GM21390 (cell line): ENCODE data around the gene ACADVL.

Source experiments
- ATAC-seq: cut with Tn5 transposase; IDR thresholded peaks from one replicate; pipeline ENCODE4 v1.9.1; 2021; ENCODE audit not compliant: unreplicated experiment

ACADVL gene

GRCh38 chr17:7250695-7251627 is 31.2 kb downstream of the ACADVL start:
- no peak for ATAC-seq

DNA sequence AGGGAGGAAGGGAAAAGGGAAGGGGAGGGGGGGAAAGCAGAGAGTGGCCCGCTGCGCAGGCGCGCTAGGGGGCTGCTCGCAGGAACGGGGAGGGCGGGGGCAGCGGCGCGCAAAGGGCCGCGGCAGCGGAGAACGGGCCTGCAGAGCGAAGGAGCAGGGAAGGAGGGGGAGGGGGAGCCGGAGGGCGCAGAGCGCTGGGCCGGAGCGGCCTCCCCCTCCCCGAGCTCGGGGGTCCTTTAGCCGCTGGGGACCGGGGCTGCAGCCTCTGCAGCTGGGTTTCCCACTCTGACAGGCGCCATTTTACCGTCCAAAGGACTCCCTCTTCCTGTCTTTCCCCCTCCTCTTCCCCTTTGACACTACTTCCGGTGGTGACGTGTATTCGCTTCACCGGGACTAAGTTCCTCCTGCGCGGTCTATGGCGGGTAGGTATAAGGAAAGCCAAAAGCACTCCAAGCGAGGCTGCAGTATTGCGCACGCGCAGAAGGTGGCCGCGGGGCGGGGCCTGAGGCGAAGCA is 32.0 kb downstream of the ACADVL start, which contains the start of gene CTDNEP1:
CTDNEP1 (minus strand) TSS at position 74 of the 515 bp plus-strand sequence. CDS start 438 bp downstream, outside the sequence.
- peak; percentile 88 for ATAC-seq

- ATAC-seq = peak; percentile 47
These were observed 32.7 kb downstream of the ACADVL start, which contains the start of gene ELP5 for GRCh38 chr17:7252176-7253043. Gene ELP5 (plus strand): TSS chr17:7252215. CDS start chr17:7252551, 336 bp downstream.

- no peak for ATAC-seq
These were observed 33.3 kb downstream of the ACADVL start for GRCh38 chr17:7253082-7253481.

GRCh38 chr17:7254511-7254910 is 34.8 kb downstream of the ACADVL start:
- ATAC-seq = no peak

DNA sequence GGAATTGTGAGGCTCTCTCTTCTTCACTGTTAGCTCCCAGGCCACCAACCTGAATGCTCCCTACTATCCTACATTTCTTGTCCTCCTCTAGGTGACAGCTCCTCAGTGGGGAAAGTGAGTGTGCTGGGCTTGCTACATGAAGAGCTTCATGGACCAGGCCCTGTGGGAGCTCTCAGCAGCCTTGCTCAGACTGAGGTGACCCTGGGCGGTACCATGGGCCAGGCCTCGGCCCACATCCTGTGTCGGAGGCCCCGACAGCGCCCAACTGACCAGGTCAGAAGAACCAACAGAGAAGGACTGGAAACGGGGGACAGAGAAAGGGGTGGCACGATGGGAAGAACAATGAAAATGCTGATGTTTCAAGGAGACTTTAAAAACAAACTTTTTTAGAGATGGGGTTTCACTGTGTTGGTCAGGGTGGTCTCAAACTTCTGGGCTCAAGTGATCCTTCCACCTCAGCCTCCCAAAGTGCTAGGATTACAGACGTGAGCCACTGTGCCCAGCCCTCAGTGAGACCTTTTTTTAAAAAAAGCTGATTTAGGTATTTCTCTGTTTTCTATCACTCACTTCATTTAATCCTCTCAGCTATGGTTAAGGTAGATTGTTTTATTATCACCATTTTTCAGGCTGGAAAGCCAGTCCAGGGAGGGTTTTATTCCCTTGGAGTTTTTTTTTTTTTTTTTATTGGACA is 37.2 kb downstream of the ACADVL start:
- no peak for ATAC-seq

GRCh38 chr17:7258731-7259554 is 39.2 kb downstream of the ACADVL start:
- ATAC-seq = no peak

DNA sequence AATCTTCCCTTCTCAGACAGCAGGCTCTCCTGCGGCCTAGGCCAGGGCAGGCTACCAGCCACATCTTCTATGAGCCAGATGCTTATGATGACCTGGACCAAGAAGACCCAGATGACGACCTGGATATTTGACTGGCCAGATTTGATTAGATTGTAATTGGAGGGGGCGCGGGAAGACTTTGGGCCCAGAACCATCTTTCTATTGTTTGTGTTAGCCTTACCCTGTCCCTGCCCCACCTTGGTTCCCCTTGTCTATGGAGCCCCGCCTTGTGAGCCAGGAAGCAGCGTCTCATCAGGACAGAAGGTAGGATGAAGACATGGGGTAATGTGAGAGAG is 39.8 kb downstream of the ACADVL start:
- no peak for ATAC-seq

GRCh38 chr17:7260151-7260550 is 40.4 kb downstream of the ACADVL start:
- ATAC-seq = no peak

- ATAC-seq = no peak
These were observed 41.1 kb downstream of the ACADVL start for GRCh38 chr17:7260651-7261378.

- ATAC-seq = no peak
These were observed 41.8 kb downstream of the ACADVL start for GRCh38 chr17:7261379-7262191.

GRCh38 chr17:7262192-7262934 is 42.6 kb downstream of the ACADVL start, which contains the start of gene CLDN7:
Gene CLDN7 (minus strand): TSS chr17:7262478. CDS start chr17:7262043, 435 bp downstream.
- no peak for ATAC-seq

DNA sequence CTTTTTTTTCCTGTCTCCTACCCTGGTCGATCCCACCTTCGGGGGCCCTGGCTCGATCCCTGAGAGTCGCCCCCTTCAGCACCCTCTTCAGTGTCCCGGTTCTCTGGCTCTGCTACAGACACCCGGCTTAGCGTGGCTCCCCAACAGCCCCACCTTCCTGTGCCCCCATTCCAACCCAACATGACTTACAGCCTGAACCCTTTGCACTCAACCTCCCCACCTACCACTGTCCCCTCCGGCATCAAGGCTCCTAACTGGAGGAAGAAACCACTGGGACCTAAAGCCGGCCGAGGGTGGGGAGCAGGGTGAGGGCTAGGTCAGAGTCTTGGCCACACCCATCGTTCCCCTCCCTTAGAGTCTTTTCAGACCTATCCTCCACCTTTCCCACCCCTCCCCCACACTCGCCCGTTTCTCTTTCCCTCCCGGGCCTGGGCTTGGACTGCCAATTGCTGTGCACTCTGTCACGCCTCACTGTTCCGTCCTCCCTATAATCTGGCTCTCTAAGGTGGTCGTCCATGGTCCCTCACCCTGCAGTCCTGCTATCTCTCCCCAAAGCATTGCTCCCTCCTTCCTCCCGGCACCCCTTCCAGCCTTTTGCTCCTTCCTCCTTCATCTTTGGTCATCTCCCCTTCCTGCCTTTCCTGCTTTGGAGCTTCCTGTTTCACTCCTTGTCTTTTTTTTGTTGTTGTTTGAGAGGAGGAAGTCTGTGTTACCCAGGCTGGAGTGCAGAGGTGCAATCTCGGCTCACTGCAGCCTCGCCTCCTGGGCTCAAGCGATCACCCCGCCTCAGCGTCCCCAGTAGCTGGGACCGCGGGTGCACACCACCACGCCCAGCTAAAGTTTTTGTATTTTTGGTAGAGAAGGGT is 43.4 kb downstream of the ACADVL start:
- no peak for ATAC-seq

- no peak for ATAC-seq
These were observed 44.0 kb downstream of the ACADVL start for GRCh38 chr17:7263801-7264078.

GRCh38 chr17:7266784-7267183 is 47.0 kb downstream of the ACADVL start:
- ATAC-seq = no peak
